Panc1 (cell line): ENCODE results near the gene LEMD2. TPM values are rescaled to one million over a fixed set of nuclear protein-coding genes. Genes with fewer than 3 reads are reported as not detected.

Source experiments
- ATAC-seq: fragments of 200-7000 bp; cut with Tn5 transposase; 2 replicates; pipeline ENCODE4 v1.9.1; 2020; ENCODE audit warnings: mild to moderate bottlenecking, moderate library complexity
- BruUV-seq: library from RNA; stranded (reverse); fragments of 400-500 nt; replicated peaks from 2 replicates; lab custom pipeline; 2021; lab: Mats Ljungman, UMichigan
- CTCF ChIA-PET: fragments of 300-600 bp; sonication (Branson Sonifier 250); formaldehyde crosslinking; loops from one replicate; lab custom pipeline; 2022; ENCODE audit warnings: antibody characterized with exemption; lab: Charles Lee
- POLR2A ChIA-PET: fragments of 300-600 bp; sonication (Branson Sonifier 250); formaldehyde crosslinking; loops from one replicate; lab custom pipeline; 2022; ENCODE audit warnings: antibody characterized with exemption; lab: Charles Lee
- DNase-seq: peaks from one replicate; pipeline ENCODE4 v3.0.0-alpha.2; 2010; ENCODE audit warnings: low read depth, low spot score
- H3K27ac ChIP-seq: 2 replicates; pipeline ENCODE4 v1.5.1; 2011; ENCODE audit warnings: mild to moderate bottlenecking, low read length, inconsistent platforms
- H3K27me3 ChIP-seq: fragments of 200-500 bp; sonication (Bioruptor generic); 2 replicates; pipeline ENCODE4 v1.6.0; 2014; ENCODE audit warnings: low read length, inconsistent platforms; ENCODE audit not compliant: control insufficient read depth, insufficient read depth
- H3K36me3 ChIP-seq: fragments of 200-500 bp; sonication (Bioruptor generic); 2 replicates; pipeline ENCODE4 v1.5.1; 2014; ENCODE audit warnings: inconsistent platforms, mild to moderate bottlenecking, low read length, moderate library complexity; ENCODE audit not compliant: control insufficient read depth, insufficient read depth
- H3K4me1 ChIP-seq: 2 replicates; pipeline ENCODE4 v1.5.1; 2011; ENCODE audit warnings: inconsistent platforms, mild to moderate bottlenecking, low read length, moderate library complexity; ENCODE audit not compliant: control insufficient read depth, insufficient read depth
- H3K4me3 ChIP-seq, 2 experiments: 2 replicates each; pipeline ENCODE4 v1.5.1; 2011 to 2012; ENCODE audit warnings: low read depth in 2 of 2, low read length in 2 of 2, mild to moderate bottlenecking in 2 of 2, inconsistent platforms in 1 of 2, moderate library complexity in 1 of 2
- H3K9me3 ChIP-seq: fragments of 200-500 bp; sonication (Bioruptor generic); 2 replicates; pipeline ENCODE4 v1.5.1; 2014; ENCODE audit warnings: low read depth, mild to moderate bottlenecking, inconsistent platforms, low read length, moderate library complexity; ENCODE audit not compliant: control insufficient read depth, insufficient read depth
- CTCF ChIP-seq: fragments of 450-650 bp; IDR thresholded peaks from 2 replicates; pipeline ENCODE4 v1.5.1; 2017; ENCODE audit warnings: mild to moderate bottlenecking
- POLR2AphosphoS5 ChIP-seq: IDR thresholded peaks from 2 replicates; pipeline ENCODE4 v1.6.1; 2012; ENCODE audit warnings: mild to moderate bottlenecking, low read depth, low read length, moderate library complexity
- SIN3A ChIP-seq: IDR thresholded peaks from 2 replicates; pipeline ENCODE4 v1.6.1; 2012; ENCODE audit warnings: low read depth, mild to moderate bottlenecking, low read length, moderate library complexity, borderline replicate concordance; ENCODE audit not compliant: insufficient read depth
- TCF7L2 ChIP-seq: IDR thresholded peaks from 2 replicates; pipeline ENCODE4 v1.6.1; 2011; ENCODE audit warnings: mild to moderate bottlenecking, low read depth, low read length, inconsistent platforms
- in situ Hi-C: cut with HindIII; loops from 2 replicates; pipeline ENCODE4 v1.10.0; 2016; ENCODE audit warnings: low sequenced_read_pairs, low pct_unique_long_range_greater_than_20kb
- intact Hi-C: fragments of 100-400 bp; cut with micrococcal nuclease; formaldehyde crosslinking; loops from one replicate; pipeline ENCODE4 v1.10.0; 2022; ENCODE audit not compliant: unreplicated experiment
- total RNA-seq: library from RNA; stranded (reverse); gene quantifications from one replicate; pipeline ENCODE4 v1.2.1, GENCODE V29; 2021; ENCODE audit not compliant: unreplicated experiment
- TF ChIP-seq, protein P1 (sequence below), 2 experiments: IDR thresholded peaks; 2 replicates each; pipeline ENCODE4 v1.6.1; 2011 to 2012; ENCODE audit warnings: low read depth in 2 of 2, control low read depth in 1 of 2, low read length in 1 of 2, mild to moderate bottlenecking in 1 of 2, moderate library complexity in 1 of 2; ENCODE audit not compliant: insufficient read depth in 1 of 2

The LEMD2 gene
- total RNA-seq, 1 experiment from 2014 or later: 89.8 TPM

DNA sequence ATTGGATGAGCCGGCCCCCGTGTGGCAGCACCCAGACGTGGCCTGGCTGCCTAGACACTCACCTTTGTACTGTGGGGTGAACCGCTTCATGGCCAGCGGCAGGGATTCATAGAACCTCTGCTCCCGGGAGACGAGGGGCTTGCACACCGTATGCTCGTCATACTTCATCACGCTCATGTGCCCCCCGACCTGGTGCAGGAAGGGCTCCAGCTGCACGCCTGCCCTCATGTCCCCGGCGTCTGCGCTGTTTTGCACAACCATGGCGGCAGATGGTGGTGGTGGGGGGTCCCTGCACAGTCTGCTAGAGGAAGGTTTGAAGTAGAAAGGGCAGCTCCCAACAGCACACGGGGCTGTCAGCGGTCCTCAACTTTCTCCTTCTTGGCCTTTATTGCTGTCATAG, 53.7 kb downstream of the LEMD2 start:
- intact Hi-C loops: no loop called here
- ChIA-PET POLR2A (no interaction called here), CTCF (no interaction called here)
- H3K4me1 ChIP-seq: no peaks in the 10 kb centered on the region
- H3K4me3 ChIP-seq: no peak overlapping the region
- no peaks in the 10 kb centered on the region for H3K36me3 ChIP-seq
- H3K27me3 ChIP-seq: no peaks in the 10 kb centered on the region
- BruUV-seq: no TSS peak
- no peak for DNase-seq
- ATAC-seq: no peak
- H3K9me3 ChIP-seq: no peaks in the 10 kb centered on the region
- in situ Hi-C loops: no loop called here
- no peak for TF ChIP-seq TCF7L2
- TF ChIP-seq, protein P1, sequence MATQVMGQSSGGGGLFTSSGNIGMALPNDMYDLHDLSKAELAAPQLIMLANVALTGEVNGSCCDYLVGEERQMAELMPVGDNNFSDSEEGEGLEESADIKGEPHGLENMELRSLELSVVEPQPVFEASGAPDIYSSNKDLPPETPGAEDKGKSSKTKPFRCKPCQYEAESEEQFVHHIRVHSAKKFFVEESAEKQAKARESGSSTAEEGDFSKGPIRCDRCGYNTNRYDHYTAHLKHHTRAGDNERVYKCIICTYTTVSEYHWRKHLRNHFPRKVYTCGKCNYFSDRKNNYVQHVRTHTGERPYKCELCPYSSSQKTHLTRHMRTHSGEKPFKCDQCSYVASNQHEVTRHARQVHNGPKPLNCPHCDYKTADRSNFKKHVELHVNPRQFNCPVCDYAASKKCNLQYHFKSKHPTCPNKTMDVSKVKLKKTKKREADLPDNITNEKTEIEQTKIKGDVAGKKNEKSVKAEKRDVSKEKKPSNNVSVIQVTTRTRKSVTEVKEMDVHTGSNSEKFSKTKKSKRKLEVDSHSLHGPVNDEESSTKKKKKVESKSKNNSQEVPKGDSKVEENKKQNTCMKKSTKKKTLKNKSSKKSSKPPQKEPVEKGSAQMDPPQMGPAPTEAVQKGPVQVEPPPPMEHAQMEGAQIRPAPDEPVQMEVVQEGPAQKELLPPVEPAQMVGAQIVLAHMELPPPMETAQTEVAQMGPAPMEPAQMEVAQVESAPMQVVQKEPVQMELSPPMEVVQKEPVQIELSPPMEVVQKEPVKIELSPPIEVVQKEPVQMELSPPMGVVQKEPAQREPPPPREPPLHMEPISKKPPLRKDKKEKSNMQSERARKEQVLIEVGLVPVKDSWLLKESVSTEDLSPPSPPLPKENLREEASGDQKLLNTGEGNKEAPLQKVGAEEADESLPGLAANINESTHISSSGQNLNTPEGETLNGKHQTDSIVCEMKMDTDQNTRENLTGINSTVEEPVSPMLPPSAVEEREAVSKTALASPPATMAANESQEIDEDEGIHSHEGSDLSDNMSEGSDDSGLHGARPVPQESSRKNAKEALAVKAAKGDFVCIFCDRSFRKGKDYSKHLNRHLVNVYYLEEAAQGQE (IDR thresholded peaks at IDR 0.05; ENCODE audit: insufficient read depth in 1 of 2, low read depth in 2 of 2, low read length in 1 of 2): no peak
- no peak for TF ChIP-seq CTCF
- H3K27ac ChIP-seq: no peak overlapping the region

- no TSS peak for BruUV-seq
- H3K27me3 ChIP-seq: no peaks in the 10 kb centered on the region
- in situ Hi-C loops (no loop called here), intact Hi-C loops (no loop called here)
- no peaks in the 10 kb centered on the region for H3K9me3 ChIP-seq
- no peak overlapping the region for H3K4me3 ChIP-seq
- H3K4me1 ChIP-seq: no peaks in the 10 kb centered on the region
- DNase-seq: no peak
- H3K27ac ChIP-seq: no peak overlapping the region
- no peak for TF ChIP-seq POLR2AphosphoS5
- TF ChIP-seq, protein P1 (IDR thresholded peaks at IDR 0.05; ENCODE audit: insufficient read depth in 1 of 2, low read depth in 2 of 2, low read length in 1 of 2): no peak
- no peak for TF ChIP-seq CTCF
- no peak for TF ChIP-seq SIN3A
- TF ChIP-seq TCF7L2: no peak
- CTCF ChIA-PET: no interaction called here
- POLR2A ChIA-PET: no interaction called here
- no peaks in the 10 kb centered on the region for H3K36me3 ChIP-seq
- ATAC-seq: no peak
Observed at GRCh38 chr6:33733709-33734007, 55.3 kb downstream of the LEMD2 start.
